ENCODE measurements around the gene LZTS2.

GRCh38 chr10:100989088-100989487 lies 10.5 kb upstream of the LZTS2 start:
- TF ChIP-seq CTCF (conservative IDR thresholded peaks at IDR 0.05; ENCODE audit: low read depth, low read length) (no peak), EZH2 (IDR thresholded peaks at IDR 0.05; ENCODE audit: borderline replicate concordance, low read depth, low read length, poor library complexity, severe bottlenecking) (no peak)
